H9 (cell line): ENCODE results near the gene PSMD7. TPM values are rescaled to one million over a fixed set of nuclear protein-coding genes. Genes with fewer than 3 reads are reported as not detected.

Experiments
- DNase-seq: peaks from one replicate; pipeline ENCODE4 v3.0.0-alpha.2; 2017
- H2AFZ ChIP-seq: one replicate; pipeline ENCODE4 v1.6.1; 2013; ENCODE audit warnings: mild to moderate bottlenecking, low read length, control low read depth, moderate library complexity
- H2AK5ac ChIP-seq: 2 replicates; pipeline ENCODE4 v1.6.1; 2013; ENCODE audit warnings: low read length, control low read depth, mixed read lengths; ENCODE audit not compliant: insufficient read length
- H2BK120ac ChIP-seq: one replicate; pipeline ENCODE4 v1.6.1; 2013; ENCODE audit warnings: low read depth, mild to moderate bottlenecking, low read length, control low read depth, inconsistent platforms; ENCODE audit not compliant: poor library complexity, severe bottlenecking
- H2BK12ac ChIP-seq: 2 replicates; pipeline ENCODE4 v1.6.1; 2013; ENCODE audit warnings: low read length, control low read depth, mixed read lengths, low read depth; ENCODE audit not compliant: insufficient read length
- H2BK15ac ChIP-seq: 2 replicates; pipeline ENCODE4 v1.6.1; 2013; ENCODE audit warnings: low read depth, low read length, control low read depth
- H2BK20ac ChIP-seq: one replicate; pipeline ENCODE4 v1.6.1; 2013; ENCODE audit warnings: low read depth, mild to moderate bottlenecking, low read length, control low read depth, inconsistent platforms; ENCODE audit not compliant: poor library complexity, severe bottlenecking
- H2BK5ac ChIP-seq: 2 replicates; pipeline ENCODE4 v1.6.1; 2013; ENCODE audit warnings: low read length, control low read depth, mixed read lengths; ENCODE audit not compliant: insufficient read length
- H3K14ac ChIP-seq: 2 replicates; pipeline ENCODE4 v1.6.1; 2013; ENCODE audit warnings: low read length, control low read depth; ENCODE audit not compliant: insufficient read depth
- H3K18ac ChIP-seq: 2 replicates; pipeline ENCODE4 v1.6.1; 2013; ENCODE audit warnings: low read depth, mild to moderate bottlenecking, mixed read lengths, low read length, control low read depth; ENCODE audit not compliant: insufficient read length
- H3K23ac ChIP-seq: 2 replicates; pipeline ENCODE4 v1.6.1; 2013; ENCODE audit warnings: low read length, control low read depth, mixed read lengths, low read depth; ENCODE audit not compliant: insufficient read length
- H3K23me2 ChIP-seq: 2 replicates; pipeline ENCODE4 v1.6.1; 2013; ENCODE audit warnings: low read depth, mild to moderate bottlenecking, mixed read lengths, low read length, control low read depth; ENCODE audit not compliant: insufficient read length, poor library complexity, severe bottlenecking
- H3K27ac ChIP-seq: 2 replicates; pipeline ENCODE4 v1.5.1; 2013; ENCODE audit warnings: low read length, control low read depth, mixed read lengths, low read depth; ENCODE audit not compliant: insufficient read length
- H3K27me3 ChIP-seq: 2 replicates; pipeline ENCODE4 v1.6.1; 2013; ENCODE audit warnings: low read length, control low read depth, inconsistent platforms; ENCODE audit not compliant: insufficient read depth
- H3K4ac ChIP-seq: 2 replicates; pipeline ENCODE4 v1.6.1; 2013; ENCODE audit warnings: low read depth, mild to moderate bottlenecking, control low read depth, inconsistent platforms, low read length, moderate library complexity
- H3K4me1 ChIP-seq: 2 replicates; pipeline ENCODE4 v1.6.1; 2013; ENCODE audit warnings: low read length, control low read depth, inconsistent platforms; ENCODE audit not compliant: insufficient read depth
- H3K4me2 ChIP-seq: 2 replicates; pipeline ENCODE4 v1.6.1; 2013; ENCODE audit warnings: low read length, control low read depth, mixed read lengths; ENCODE audit not compliant: insufficient read length, insufficient read depth
- H3K56ac ChIP-seq: 2 replicates; pipeline ENCODE4 v1.6.1; 2013; ENCODE audit warnings: low read depth, mild to moderate bottlenecking, mixed read lengths, low read length, control low read depth; ENCODE audit not compliant: insufficient read length
- H3K79me1 ChIP-seq: 2 replicates; pipeline ENCODE4 v1.6.1; 2013; ENCODE audit warnings: low read depth, mild to moderate bottlenecking, moderate library complexity, low read length, control low read depth, inconsistent platforms; ENCODE audit not compliant: insufficient read depth, poor library complexity, severe bottlenecking
- H3K79me2 ChIP-seq: 2 replicates; pipeline ENCODE4 v1.6.1; 2013; ENCODE audit warnings: low read length, control low read depth, inconsistent platforms; ENCODE audit not compliant: insufficient read depth
- H3K9ac ChIP-seq: 2 replicates; pipeline ENCODE4 v1.6.1; 2013; ENCODE audit warnings: low read length, control low read depth, mixed read lengths; ENCODE audit not compliant: insufficient read length; ENCODE audit errors: extremely low read depth
- H3K9me3 ChIP-seq: one replicate; pipeline ENCODE4 v1.6.1; 2013; ENCODE audit warnings: low read depth, low read length, inconsistent platforms; ENCODE audit not compliant: control insufficient read depth
- H3T11ph ChIP-seq: one replicate; pipeline ENCODE4 v1.6.1; 2013; ENCODE audit warnings: mild to moderate bottlenecking, low read length, control low read depth, inconsistent platforms
- H4K20me1 ChIP-seq: one replicate; pipeline ENCODE4 v1.6.1; 2013; ENCODE audit not compliant: control insufficient read depth, insufficient read length, insufficient read depth
- H4K5ac ChIP-seq: 2 replicates; pipeline ENCODE4 v1.6.1; 2013; ENCODE audit warnings: low read depth, mild to moderate bottlenecking, mixed read lengths, low read length, control low read depth; ENCODE audit not compliant: insufficient read length
- H4K8ac ChIP-seq: replicated peaks from 2 replicates; pipeline ENCODE4 v1.6.1; 2013; ENCODE audit warnings: low read length, control low read depth, mixed read lengths, low read depth; ENCODE audit not compliant: insufficient read length
- H4K91ac ChIP-seq: 2 replicates; pipeline ENCODE4 v1.6.1; 2013; ENCODE audit warnings: low read depth, mild to moderate bottlenecking, moderate library complexity, mixed read lengths, low read length, control low read depth; ENCODE audit not compliant: insufficient read length
- H3K27ac Mint-ChIP-seq, 3 experiments: 2 replicates in 2 of 3; 3 replicates in 1 of 3; pipeline ENCODE4 v1.8.0; 2020 to 2021; ENCODE audit warnings: mixed read lengths in 3 of 3, mild to moderate bottlenecking in 1 of 3, moderate library complexity in 1 of 3
- H3K27me3 Mint-ChIP-seq: 2 replicates; pipeline ENCODE4 v1.8.0; 2021; ENCODE audit warnings: low read depth, mild to moderate bottlenecking, moderate library complexity, mixed read lengths
- H3K36me3 Mint-ChIP-seq, 3 experiments: 2 replicates in 2 of 3; 3 replicates in 1 of 3; pipeline ENCODE4 v1.8.0; 2020 to 2021; ENCODE audit warnings: low read depth in 3 of 3, mixed read lengths in 3 of 3; ENCODE audit not compliant: insufficient read depth in 1 of 3
- H3K4me1 Mint-ChIP-seq, 2 experiments: 2 replicates each; pipeline ENCODE4 v1.8.0; 2020; ENCODE audit warnings: mixed read lengths in 2 of 2
- H3K4me3 Mint-ChIP-seq, 2 experiments: 2 replicates in 1 of 2; 3 replicates in 1 of 2; pipeline ENCODE4 v1.8.0; 2020 to 2021; ENCODE audit warnings: mild to moderate bottlenecking in 2 of 2, mixed read lengths in 2 of 2, moderate library complexity in 1 of 2
- H3K9me3 Mint-ChIP-seq, 2 experiments: 2 replicates in 1 of 2; 3 replicates in 1 of 2; pipeline ENCODE4 v1.8.0; 2020; ENCODE audit warnings: mild to moderate bottlenecking in 2 of 2, mixed read lengths in 2 of 2, moderate library complexity in 1 of 2
- CTCF ChIP-seq: fragments of 200-600 bp; sonication (generic); conservative IDR thresholded peaks from 3 replicates; pipeline ENCODE4 v1.8.0; 2021; ENCODE audit warnings: antibody characterized with exemption, mild to moderate bottlenecking
- total RNA-seq: library from RNA; stranded (reverse); gene quantifications from 2 replicates; pipeline ENCODE4 v1.2.1, GENCODE V29; 2021

Gene PSMD7
- total RNA-seq, 1 experiment from 2014 or later, result 140 TPM

GRCh38 chr16:74290356-74290755, 6.3 kb upstream of the PSMD7 start:
- no peak for DNase-seq
- Mint-ChIP-seq H3K27me3 (no peaks in the 10 kb centered on the region; the same call in 1 of the 2 replicates), H3K9me3 (peaks cover 6 to 9% of the 10 kb centered on the region in 2 experiments; a peak in 4 of 5 replicates)

More at GRCh38 chr16:74290356-74290755, 6.3 kb upstream of the PSMD7 start:
- no peak overlapping the region for H3K4me3 Mint-ChIP-seq
- peaks cover 4 to 11% (median 8%) of the 10 kb centered on the region in 3 experiments; a peak in 5 of 7 replicates for H3K36me3 Mint-ChIP-seq
- H3K27ac ChIP-seq, result no peak overlapping the region
- no peak overlapping the region for H2BK20ac ChIP-seq
- H3K23ac ChIP-seq, result no peak overlapping the region
- no peak overlapping the region for H2AFZ ChIP-seq
- no peak overlapping the region for H3T11ph ChIP-seq
- H4K20me1 ChIP-seq, result no peaks in the 10 kb centered on the region
- no peaks in the 10 kb centered on the region for H3K4me1 Mint-ChIP-seq
- no peak overlapping the region for H2AK5ac ChIP-seq
- no peaks in the 10 kb centered on the region for H3K9me3 ChIP-seq
- no peaks in the 10 kb centered on the region for H3K23me2 ChIP-seq
- H3K56ac ChIP-seq, result no peak overlapping the region
- H3K14ac ChIP-seq, result no peak overlapping the region
- no peak overlapping the region for H2BK12ac ChIP-seq
- no peaks in the 10 kb centered on the region for H3K27me3 ChIP-seq
- H2BK15ac ChIP-seq, result no peak overlapping the region
- H2BK5ac ChIP-seq, result no peak overlapping the region
- H2BK120ac ChIP-seq, result no peak overlapping the region
- no peaks in the 10 kb centered on the region for H3K4me1 ChIP-seq
- H3K27ac Mint-ChIP-seq, result no peak overlapping the region
- H3K4ac ChIP-seq, result no peak overlapping the region
- H4K91ac ChIP-seq, result no peak overlapping the region
- H4K5ac ChIP-seq, result no peak overlapping the region
- no peak overlapping the region for H3K18ac ChIP-seq
- H3K4me2 ChIP-seq, result no peak overlapping the region
- TF ChIP-seq CTCF, result no peak
- no peak overlapping the region for H3K9ac ChIP-seq
- no peaks in the 10 kb centered on the region for H3K79me1 ChIP-seq
- H3K79me2 ChIP-seq, result no peaks in the 10 kb centered on the region
- H4K8ac ChIP-seq, result no peak overlapping the region
